ENCODE results near the gene POLD4.
"Not testable (repeated sequence)": the region's sequence is repeated elsewhere in the genome, so short reads cannot be mapped to it uniquely, and the experiment has no call there.

Gene POLD4

GRCh38 chr11:67353317-67354074, at the start of gene POLD4:
Gene POLD4 (minus strand): TSS chr11:67353546. CDS start chr11:67353399, 147 bp downstream.
- peak; percentile 95 for DNase-seq (ENCODE audit: low read depth)

GRCh38 chr11:67403085-67403484, 49.7 kb upstream of the POLD4 start:
- not testable (repeated sequence) for DNase-seq (ENCODE audit: low read depth)

GRCh38 chr11:67402192-67402839, 49.0 kb upstream of the POLD4 start:
- not testable (repeated sequence) for DNase-seq (ENCODE audit: low read depth)

- peak; percentile 91 for DNase-seq (ENCODE audit: low read depth)
Observed at GRCh38 chr11:67401495-67402191, 48.3 kb upstream of the POLD4 start, which contains the start of gene PPP1CA. Gene PPP1CA (minus strand): TSS chr11:67401858. CDS start chr11:67401782, 76 bp downstream.

GRCh38 chr11:67400942-67401494, 47.7 kb upstream of the POLD4 start:
- DNase-seq (ENCODE audit: low read depth) = peak; percentile 36

- DNase-seq (ENCODE audit: low read depth) = no peak
Observed at GRCh38 chr11:67400251-67400941, 47.0 kb upstream of the POLD4 start.

GRCh38 chr11:67398661-67399563, 45.6 kb upstream of the POLD4 start:
- no peak for DNase-seq (ENCODE audit: low read depth)

- DNase-seq (ENCODE audit: low read depth) = no peak
Observed at GRCh38 chr11:67397986-67398660, 44.8 kb upstream of the POLD4 start.

GRCh38 chr11:67397536-67397935, 44.2 kb upstream of the POLD4 start:
- no peak for DNase-seq (ENCODE audit: low read depth)

- DNase-seq (ENCODE audit: low read depth) = no peak
Observed at GRCh38 chr11:67396587-67397389, 43.4 kb upstream of the POLD4 start.

GRCh38 chr11:67396259-67396581, 42.9 kb upstream of the POLD4 start:
- no peak for DNase-seq (ENCODE audit: low read depth)

- DNase-seq (ENCODE audit: low read depth) = no peak
Observed at GRCh38 chr11:67395555-67396258, 42.4 kb upstream of the POLD4 start.

GRCh38 chr11:67393990-67394389, 40.6 kb upstream of the POLD4 start:
- DNase-seq (ENCODE audit: low read depth) = no peak

- DNase-seq (ENCODE audit: low read depth) = no peak
Observed at GRCh38 chr11:67393437-67393836, 40.1 kb upstream of the POLD4 start.

- peak; percentile 42 for DNase-seq (ENCODE audit: low read depth)
Observed at GRCh38 chr11:67392183-67392715, 38.9 kb upstream of the POLD4 start.

GRCh38 chr11:67391304-67392182, 38.2 kb upstream of the POLD4 start, which contains the start of gene RAD9A:
Gene RAD9A (plus strand): TSS chr11:67391986. CDS start chr11:67392045, 59 bp downstream.
- DNase-seq (ENCODE audit: low read depth) = peak; percentile 96

GRCh38 chr11:67390947-67391303, 37.6 kb upstream of the POLD4 start:
- DNase-seq (ENCODE audit: low read depth) = no peak

- DNase-seq (ENCODE audit: low read depth) = peak; percentile 46
Observed at GRCh38 chr11:67389477-67389876, 36.1 kb upstream of the POLD4 start.

Measured in ELR (cell line).